IMR-90 (cell line): ENCODE results near the gene PTCD2. TPM values are rescaled to one million over a fixed set of nuclear protein-coding genes. Genes with fewer than 3 reads are reported as not detected.

Experiments
- ATAC-seq: fragments of 200-7000 bp; cut with Tn5 transposase; 2 replicates; pipeline ENCODE4 v1.9.1; 2020; ENCODE audit warnings: low read depth, mild to moderate bottlenecking, moderate library complexity
- BruUV-seq: library from RNA; stranded (reverse); fragments of 400-500 nt; replicated peaks from 2 replicates; lab custom pipeline; 2021; lab: Mats Ljungman, UMichigan
- CTCF ChIA-PET: fragments of 300-600 bp; formaldehyde crosslinking; extraction: SDS; loops from one replicate; lab custom pipeline; 2021; ENCODE audit warnings: antibody characterized with exemption; lab: Yijun Ruan, JAX
- POLR2A ChIA-PET: fragments of 300-600 bp; sonication (Branson Sonifier 250); formaldehyde crosslinking; loops from one replicate; lab custom pipeline; 2022; ENCODE audit warnings: antibody characterized with exemption; ENCODE audit not compliant: unreplicated experiment; lab: Charles Lee
- DNase-seq: peaks from one replicate; pipeline ENCODE4 v3.0.0; 2013
- H2AFZ ChIP-seq: replicated peaks from 2 replicates; pipeline ENCODE3; 2013; ENCODE audit warnings: low read length, mild to moderate bottlenecking; ENCODE audit not compliant: poor library complexity
- H2AK5ac ChIP-seq: 2 replicates; pipeline ENCODE4 v1.6.1; 2013; ENCODE audit warnings: low read depth, low read length, inconsistent platforms
- H2AK9ac ChIP-seq: replicated peaks from 2 replicates; pipeline ENCODE3; 2013; ENCODE audit warnings: mild to moderate bottlenecking, low read depth, low read length, moderate library complexity; ENCODE audit not compliant: poor library complexity
- H2BK120ac ChIP-seq: 2 replicates; pipeline ENCODE4 v1.6.1; 2013; ENCODE audit warnings: low read depth, low read length, inconsistent platforms
- H2BK15ac ChIP-seq: 3 replicates; pipeline ENCODE4 v1.6.1; 2013; ENCODE audit warnings: low read depth, low read length, inconsistent platforms
- H2BK20ac ChIP-seq: 2 replicates; pipeline ENCODE4 v1.6.1; 2013; ENCODE audit warnings: low read depth, mild to moderate bottlenecking, inconsistent platforms, low read length, moderate library complexity
- H2BK5ac ChIP-seq: 2 replicates; pipeline ENCODE4 v1.6.1; 2013; ENCODE audit warnings: mild to moderate bottlenecking, low read depth, low read length, inconsistent platforms; ENCODE audit not compliant: poor library complexity, severe bottlenecking
- H3K14ac ChIP-seq: replicated peaks from 2 replicates; pipeline ENCODE4 v1.6.1; 2013; ENCODE audit warnings: low read depth, low read length, inconsistent platforms
- H3K18ac ChIP-seq: 2 replicates; pipeline ENCODE4 v1.6.1; 2013; ENCODE audit warnings: low read depth, low read length, control low read depth
- H3K23ac ChIP-seq: 2 replicates; pipeline ENCODE4 v1.6.1; 2013; ENCODE audit warnings: low read depth, low read length, inconsistent platforms
- H3K27ac ChIP-seq: 2 replicates; pipeline ENCODE4 v1.5.1; 2013; ENCODE audit warnings: mild to moderate bottlenecking, control low read depth, low read length; ENCODE audit not compliant: insufficient read depth
- H3K27me3 ChIP-seq: 2 replicates; pipeline ENCODE4 v1.6.1; 2013; ENCODE audit warnings: low read length; ENCODE audit not compliant: control insufficient read depth, insufficient read depth
- H3K36me3 ChIP-seq: 2 replicates; pipeline ENCODE4 v1.6.1; 2013; ENCODE audit warnings: low read length, mixed read lengths; ENCODE audit not compliant: control insufficient read depth, insufficient read depth
- H3K4ac ChIP-seq: 2 replicates; pipeline ENCODE4 v1.6.1; 2013; ENCODE audit warnings: low read depth, low read length, inconsistent platforms
- H3K4me1 ChIP-seq: 2 replicates; pipeline ENCODE4 v1.6.1; 2013; ENCODE audit warnings: low read length, mixed read lengths; ENCODE audit not compliant: control insufficient read depth, insufficient read depth
- H3K4me2 ChIP-seq: 2 replicates; pipeline ENCODE4 v1.6.1; 2013; ENCODE audit warnings: low read depth, mild to moderate bottlenecking, control low read depth, low read length, moderate library complexity
- H3K4me3 ChIP-seq: 2 replicates; pipeline ENCODE4 v1.5.1; 2013; ENCODE audit warnings: low read depth, mild to moderate bottlenecking, control low read depth, low read length, moderate library complexity; ENCODE audit not compliant: insufficient read depth
- H3K56ac ChIP-seq: 2 replicates; pipeline ENCODE4 v1.6.1; 2013; ENCODE audit warnings: low read length, inconsistent platforms; ENCODE audit not compliant: insufficient read depth; ENCODE audit errors: extremely low read depth
- H3K79me1 ChIP-seq, 2 experiments: 2 replicates each; pipeline ENCODE4 v1.6.1; 2013; ENCODE audit warnings: low read length in 2 of 2, inconsistent platforms in 1 of 2, low read depth in 1 of 2
- H3K9ac ChIP-seq: 2 replicates; pipeline ENCODE4 v1.6.1; 2013; ENCODE audit warnings: low read depth, low read length, control low read depth
- H3K9me1 ChIP-seq: 2 replicates; pipeline ENCODE4 v1.6.1; 2013; ENCODE audit warnings: low read length, inconsistent platforms; ENCODE audit not compliant: insufficient read depth
- H3K9me3 ChIP-seq: 2 replicates; pipeline ENCODE4 v1.6.1; 2013; ENCODE audit warnings: low read length; ENCODE audit not compliant: control insufficient read depth, insufficient read depth
- H4K20me1 ChIP-seq: 2 replicates; pipeline ENCODE4 v1.6.1; 2013; ENCODE audit warnings: low read length, inconsistent platforms; ENCODE audit not compliant: insufficient read depth
- H4K5ac ChIP-seq: 2 replicates; pipeline ENCODE4 v1.6.1; 2013; ENCODE audit warnings: mild to moderate bottlenecking, low read depth, low read length, control low read depth
- H4K8ac ChIP-seq, 2 experiments: 2 replicates each; pipeline ENCODE4 v1.6.1; 2013; ENCODE audit warnings: low read depth in 2 of 2, low read length in 2 of 2, control low read depth in 1 of 2, inconsistent platforms in 1 of 2
- H4K91ac ChIP-seq: 2 replicates; pipeline ENCODE4 v1.6.1; 2013; ENCODE audit warnings: low read depth, low read length, inconsistent platforms; ENCODE audit not compliant: insufficient read depth
- BHLHE40 ChIP-seq: fragments of 150-350 bp; IDR thresholded peaks from 2 replicates; pipeline ENCODE4 v1.6.1; 2016; ENCODE audit warnings: mild to moderate bottlenecking, low read depth, low read length
- CTCF ChIP-seq: conservative IDR thresholded peaks from 2 replicates; pipeline ENCODE4 v1.5.1; 2012; ENCODE audit warnings: mild to moderate bottlenecking, low read depth, low read length, improper control_type of control experiment
- MXI1 ChIP-seq: IDR thresholded peaks from 2 replicates; pipeline ENCODE4 v1.6.1; 2012; ENCODE audit warnings: low read depth, mild to moderate bottlenecking, low read length, moderate library complexity, borderline replicate concordance
- RAD21 ChIP-seq: IDR thresholded peaks from 2 replicates; pipeline ENCODE4 v1.6.1; 2012; ENCODE audit warnings: low read length, improper control_type of control experiment
- RCOR1 ChIP-seq: IDR thresholded peaks from 2 replicates; pipeline ENCODE4 v1.6.1; 2012; ENCODE audit warnings: mild to moderate bottlenecking, low read length, improper control_type of control experiment; ENCODE audit not compliant: insufficient replicate concordance
- WGBS, 2 experiments: methylation state at CpG; one replicate each; pipeline versions ENCODE4 v1.1.5 to v1.1.7; 2013; ENCODE audit warnings: missing lambda C conversion rate in 2 of 2; ENCODE audit not compliant: insufficient read length in 1 of 2; ENCODE audit errors: extremely low coverage in 2 of 2; 5-methylcytosine and 5-hydroxymethylcytosine counted together
- dilution Hi-C: fragments of 300-500 bp; cut with HindIII; formaldehyde crosslinking; loops from one replicate; pipeline ENCODE4 v1.14.3; 2018; ENCODE audit warnings: low sequenced_read_pairs; ENCODE audit not compliant: unreplicated experiment
- in situ Hi-C: fragments of 300-500 bp; cut with MboI; formaldehyde crosslinking; loops from 3 replicates; pipeline ENCODE4 v1.14.3; 2019; ENCODE audit warnings: low sequenced_read_pairs, inconsistent platforms, mixed read lengths
- intact Hi-C: fragments of 100-400 bp; cut with micrococcal nuclease; formaldehyde crosslinking; loops from 2 replicates; pipeline ENCODE4 v1.10.0; 2022
- polyA plus RNA-seq, 3 experiments: library from polyadenylated mRNA; depleted of rRNA; stranded (reverse); fragments of >200 nt; gene quantifications; 2 replicates each; pipeline ENCODE4 v1.2.3, GENCODE V29; 2012; ENCODE audit warnings: low replicate concordance in 1 of 3
- total RNA-seq: library from RNA; depleted of rRNA; stranded (reverse); fragments of >200 nt; gene quantifications from 2 replicates; pipeline ENCODE4 v1.2.3, GENCODE V29; 2012

The PTCD2 gene
- total and polyA plus RNA-seq, 2 of the 4 experiments (the other 2 are of a cell fraction) = 6.5 to 9.9 TPM

GRCh38 chr5:72290356-72291133 is 29.6 kb upstream of the PTCD2 start:
- no TSS peak for BruUV-seq
- Histone ChIP-seq H3K27me3 (no peaks in the 10 kb centered on the region), H3K9me3 (no peaks in the 10 kb centered on the region), H3K4me3 (no peak overlapping the region), H3K9ac (no peak overlapping the region), H2BK20ac (no peak overlapping the region), H2BK15ac (no peak overlapping the region), H2BK120ac (no peak overlapping the region), H3K56ac (no peak overlapping the region), H2AK9ac (no peak overlapping the region), H3K23ac (no peak overlapping the region), H3K18ac (no peak overlapping the region), H3K36me3 (peaks cover 3% of the 10 kb centered on the region; the same call in 1 of the 2 replicates), H3K4me2 (no peak overlapping the region), H3K27ac (no peak overlapping the region), H2AK5ac (no peak overlapping the region), H2BK5ac (no peak overlapping the region), H4K91ac (no peak overlapping the region), H4K5ac (no peak overlapping the region), H2AFZ (no peak overlapping the region), H3K79me1 (peaks cover 6 to 16% of the 10 kb centered on the region in 2 experiments; a peak in 3 of 4 replicates), H4K20me1 (no peaks in the 10 kb centered on the region), H3K14ac (no peak overlapping the region), H3K9me1 (peaks cover 3% of the 10 kb centered on the region; the same call in 1 of the 2 replicates), H4K8ac (no peak overlapping the region), H3K4ac (no peak overlapping the region), H3K4me1 (no peaks in the 10 kb centered on the region; the same call in 1 of the 2 replicates)
- DNase-seq (peak; percentile 25), ATAC-seq (peak; percentile 21; the same call in 1 of the 2 replicates)
- dilution Hi-C loops (no loop called here), in situ Hi-C loops (no loop called here), intact Hi-C loops (no loop called here)
- CTCF ChIA-PET = no interaction called here
- POLR2A ChIA-PET = no interaction called here
- no peak for TF ChIP-seq CTCF
- TF ChIP-seq MXI1 = no peak
- TF ChIP-seq RCOR1 = no peak
- TF ChIP-seq RAD21 = no peak
- TF ChIP-seq BHLHE40 = no peak
- WGBS, 2 experiments = 100% methylated on average over 1 of the region's 6 CpGs; no CpG with 5 or more reads in 1 of the 2 experiments
